AG09309 (cell line): ENCODE results near the gene EHMT1.

Experiments used
- DNase-seq: peaks from one replicate; pipeline ENCODE4 v3.0.0-alpha.2; 2010; ENCODE audit warnings: low read depth
- H3K4me3 ChIP-seq: 2 replicates; pipeline ENCODE4 v1.5.1; 2011; ENCODE audit warnings: mild to moderate bottlenecking, low read depth, low read length, moderate library complexity; ENCODE audit not compliant: control insufficient read depth
- CTCF ChIP-seq: IDR thresholded peaks from 2 replicates; pipeline ENCODE4 v1.5.1; 2011; ENCODE audit warnings: mild to moderate bottlenecking, low read depth, low read length, inconsistent platforms; ENCODE audit not compliant: insufficient read depth, control insufficient read depth; ENCODE audit errors: missing control alignments

Gene EHMT1

GRCh38 chr9:137697193-137697592 is 78.4 kb downstream of the EHMT1 start:
- no peak for TF ChIP-seq CTCF
- no peak overlapping the region for H3K4me3 ChIP-seq
- DNase-seq, result no peak

DNA sequence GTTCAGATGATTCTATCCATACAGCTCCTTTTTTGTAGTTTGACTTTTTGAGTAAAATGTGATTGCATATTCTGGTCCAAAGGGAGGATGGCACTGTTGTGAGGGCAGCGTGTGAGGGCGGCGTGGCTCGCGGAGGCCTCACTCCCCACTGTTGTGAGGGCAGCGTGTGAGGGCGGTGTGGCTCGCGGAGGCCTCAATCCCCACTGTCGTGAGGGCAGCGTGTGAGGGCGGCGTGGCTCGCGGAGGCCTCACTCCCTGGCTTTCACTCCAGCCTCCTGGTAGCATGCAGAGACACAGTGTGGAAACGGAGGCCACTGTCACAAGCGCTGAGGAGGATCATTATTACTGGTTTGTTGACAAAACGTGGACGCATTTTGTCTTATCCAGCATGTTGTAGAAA is 79.0 kb downstream of the EHMT1 start:
- no peak for DNase-seq
- TF ChIP-seq CTCF, result no peak
- no peak overlapping the region for H3K4me3 ChIP-seq

DNA sequence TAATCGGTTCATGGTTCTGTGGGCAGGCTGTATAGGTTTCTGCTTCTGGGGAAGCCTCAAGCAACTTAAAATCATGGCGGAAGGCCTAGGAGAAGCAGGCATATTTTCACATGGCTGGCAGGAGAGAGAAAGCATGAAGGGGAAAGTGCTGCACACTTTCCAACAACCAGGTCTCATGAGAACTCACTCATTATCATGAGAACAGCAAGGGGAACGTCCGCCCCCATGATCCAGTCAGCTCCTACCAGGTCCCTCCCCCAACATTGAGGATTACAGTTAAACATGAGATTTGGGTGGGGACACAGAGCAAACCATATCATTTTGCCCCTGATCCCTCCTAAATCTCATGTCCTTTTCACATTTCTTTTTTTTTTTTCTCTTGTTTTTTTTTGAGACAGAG is 82.1 kb downstream of the EHMT1 start:
- no peak for TF ChIP-seq CTCF
- DNase-seq, result no peak

DNA sequence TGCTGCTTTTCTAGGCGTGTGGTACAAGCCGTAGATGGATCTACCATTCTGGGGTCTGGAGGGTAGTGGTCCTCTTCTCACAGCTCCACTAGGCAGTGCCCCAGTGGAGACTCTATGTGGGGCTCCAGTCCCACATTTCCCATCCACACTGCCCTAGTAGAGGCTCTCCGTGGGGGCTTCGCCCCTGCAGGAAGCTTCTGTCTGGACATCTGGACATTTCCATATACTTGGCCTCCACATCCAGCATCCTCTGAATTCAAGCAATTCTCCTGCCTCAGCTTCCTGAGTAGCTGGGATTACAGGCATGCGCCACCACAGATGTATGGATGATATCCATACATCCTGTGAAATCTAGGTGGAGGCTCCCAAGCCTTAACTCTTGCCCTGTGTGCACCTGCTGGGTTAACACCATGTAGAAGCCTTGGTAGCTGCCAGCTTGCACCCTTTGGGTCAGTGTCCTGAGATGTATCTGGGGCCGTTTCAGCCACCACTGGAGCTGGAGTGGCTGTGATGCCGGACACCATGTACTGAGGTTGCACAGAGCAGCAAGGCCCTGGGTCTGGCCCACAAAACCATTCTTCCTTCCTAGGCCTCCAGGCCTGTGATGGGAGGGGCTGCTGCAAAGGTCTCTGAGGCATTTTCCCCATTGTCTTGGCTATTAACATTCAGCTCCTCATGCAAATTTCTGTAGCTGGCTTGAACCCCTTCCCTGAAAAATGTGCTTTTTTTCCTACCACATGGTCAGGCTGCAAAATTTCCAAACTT is 84.0 kb downstream of the EHMT1 start:
- no peak for DNase-seq
- TF ChIP-seq CTCF, result no peak
- H3K4me3 ChIP-seq, result no peak overlapping the region

More for the DNA sequence above, 82.1 kb downstream of the EHMT1 start:
- H3K4me3 ChIP-seq, result no peak overlapping the region

GRCh38 chr9:137703842-137704508 is 85.2 kb downstream of the EHMT1 start:
- no peak for DNase-seq
- TF ChIP-seq CTCF, result no peak
- H3K4me3 ChIP-seq, result no peak overlapping the region

DNA sequence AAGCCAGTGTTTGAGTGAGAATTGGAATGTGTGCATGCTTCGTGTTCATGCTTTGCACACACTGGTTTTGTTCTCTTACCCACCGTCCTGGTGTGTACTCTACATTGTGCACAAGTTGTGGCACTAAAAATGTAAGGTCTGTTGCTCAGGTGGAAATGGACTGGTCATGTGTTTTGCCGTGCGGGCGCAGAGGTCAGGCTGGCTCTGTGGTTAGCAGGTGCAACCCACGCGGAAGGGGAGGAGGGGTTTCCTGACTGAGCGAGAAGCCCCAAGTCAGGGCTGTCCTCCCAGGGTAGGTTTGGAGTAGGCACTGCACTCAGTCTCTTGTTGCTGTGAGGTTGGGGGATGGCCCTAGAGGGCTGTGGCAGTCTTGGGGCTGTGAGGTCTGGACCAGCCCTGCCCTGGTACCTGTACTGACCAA is 86.6 kb downstream of the EHMT1 start:
- no peak for TF ChIP-seq CTCF
- H3K4me3 ChIP-seq, result no peak overlapping the region
- DNase-seq, result no peak
